SJCRH30 (cell line): Measurements from ENCODE around the gene ATP10A. TPM values are rescaled to one million over a fixed set of nuclear protein-coding genes. Genes with fewer than 3 reads are reported as not detected.
A peak's percentile ranks its signal among the peaks of the same experiment; 100 is the strongest.

Experiments used
- DNase-seq, 2 experiments: peaks; one replicate each; pipeline ENCODE4 v3.0.0-alpha.2; 2015 to 2020
- H3K27ac ChIP-seq: fragments of 250-450 bp; sonication (Bioruptor Pico); 2 replicates; pipeline ENCODE4 v1.5.1; 2020; ENCODE audit warnings: mild to moderate bottlenecking, moderate library complexity
- H3K27me3 ChIP-seq: fragments of 250-450 bp; sonication (Bioruptor Pico); 2 replicates; pipeline ENCODE4 v1.5.1; 2020; ENCODE audit warnings: mild to moderate bottlenecking, moderate library complexity
- H3K36me3 ChIP-seq: fragments of 250-450 bp; sonication (Bioruptor Pico); 2 replicates; pipeline ENCODE4 v1.5.1; 2020; ENCODE audit warnings: mild to moderate bottlenecking, moderate library complexity
- H3K4me1 ChIP-seq: fragments of 250-450 bp; sonication (Bioruptor Pico); 2 replicates; pipeline ENCODE4 v1.5.1; 2020; ENCODE audit warnings: mild to moderate bottlenecking, moderate library complexity
- H3K4me3 ChIP-seq: fragments of 250-450 bp; sonication (Bioruptor Pico); 2 replicates; pipeline ENCODE4 v1.5.1; 2020; ENCODE audit warnings: mild to moderate bottlenecking, moderate library complexity
- H3K9me3 ChIP-seq: fragments of 250-450 bp; sonication (Bioruptor Pico); replicated peaks from 2 replicates; pipeline ENCODE4 v1.5.1; 2020; ENCODE audit warnings: mild to moderate bottlenecking, moderate library complexity
- total RNA-seq: library from RNA; depleted of rRNA; stranded (reverse); fragments of >200 nt; shearing (Covaris generic); gene quantifications from 2 replicates; pipeline ENCODE4 v1.2.3, GENCODE V29; 2014

ATP10A gene
- total RNA-seq, 1 experiment from 2014 or later, result 1.5 TPM

DNA sequence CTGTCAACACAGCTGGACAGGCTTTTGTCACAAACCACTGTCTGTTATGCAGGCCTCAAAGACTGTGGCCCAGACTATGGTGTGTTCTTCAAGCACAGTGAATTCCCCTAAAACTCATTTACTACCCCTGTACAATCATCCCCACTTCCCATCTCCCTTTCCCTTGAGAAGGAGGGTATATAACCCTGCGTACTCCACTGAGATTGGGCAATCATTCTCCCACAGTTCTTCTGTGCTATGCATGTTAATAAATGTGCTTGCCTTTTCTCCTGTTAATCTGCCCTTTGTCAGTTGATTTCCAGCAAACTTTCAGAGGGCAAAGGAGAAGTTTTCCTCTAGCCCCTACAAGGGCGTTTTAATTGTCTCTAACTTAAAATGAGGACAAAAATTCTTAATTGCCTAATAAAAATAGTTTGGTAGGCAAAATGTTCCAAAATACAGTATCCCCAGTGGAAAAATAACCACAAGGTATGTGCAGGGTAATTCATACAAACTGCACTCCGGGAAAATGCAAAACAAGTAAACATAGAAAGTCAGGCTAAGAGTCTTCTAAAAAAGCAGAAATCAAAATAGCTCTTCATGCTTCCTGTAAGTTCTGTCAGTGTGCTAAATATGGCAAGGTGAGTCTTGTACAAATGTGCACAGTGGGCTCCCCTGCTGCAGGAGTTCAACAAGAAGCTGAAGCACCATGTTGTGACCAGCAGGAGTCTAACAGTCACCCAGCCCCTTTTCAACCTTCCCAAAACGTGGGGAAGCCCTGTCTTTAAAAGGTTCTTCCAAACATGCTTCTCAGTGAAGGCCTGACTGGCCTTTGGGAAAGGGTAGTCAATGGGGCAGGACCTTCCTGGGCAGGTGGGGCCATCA, 10.2 kb downstream of the ATP10A start:
- Histone ChIP-seq H3K4me3 (no peak overlapping the region), H3K27ac (no peak overlapping the region), H3K9me3 (no peaks in the 10 kb centered on the region), H3K27me3 (no peaks in the 10 kb centered on the region), H3K4me1 (no peaks in the 10 kb centered on the region; the same call in 1 of the 2 replicates), H3K36me3 (no peaks in the 10 kb centered on the region)
- DNase-seq, result no peak

DNA sequence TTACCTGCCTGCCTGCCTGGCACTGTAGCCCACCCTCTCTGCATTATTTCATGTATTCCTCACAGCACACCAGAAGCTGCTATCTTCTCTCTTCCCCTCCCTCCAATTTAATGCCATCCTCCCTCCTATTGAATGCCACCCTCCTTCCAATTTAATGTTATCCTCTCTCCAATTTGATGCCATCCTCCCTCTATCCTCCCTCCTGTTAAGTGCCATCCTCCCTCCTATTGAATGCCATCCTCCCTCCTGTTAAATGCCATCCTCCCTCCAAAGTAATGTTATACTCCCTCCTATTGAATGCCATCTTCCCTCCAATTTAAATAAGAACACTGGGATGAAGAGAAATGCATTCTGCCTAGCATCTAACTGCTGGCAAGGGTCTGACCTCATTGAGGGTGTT, 11.1 kb downstream of the ATP10A start:
- H3K27me3 ChIP-seq, result no peaks in the 10 kb centered on the region
- DNase-seq, result no peak
- H3K4me1 ChIP-seq, result no peaks in the 10 kb centered on the region; the same call in 1 of the 2 replicates
- no peak overlapping the region for H3K4me3 ChIP-seq
- no peak overlapping the region for H3K27ac ChIP-seq
- H3K36me3 ChIP-seq, result no peaks in the 10 kb centered on the region
- no peaks in the 10 kb centered on the region for H3K9me3 ChIP-seq

DNA sequence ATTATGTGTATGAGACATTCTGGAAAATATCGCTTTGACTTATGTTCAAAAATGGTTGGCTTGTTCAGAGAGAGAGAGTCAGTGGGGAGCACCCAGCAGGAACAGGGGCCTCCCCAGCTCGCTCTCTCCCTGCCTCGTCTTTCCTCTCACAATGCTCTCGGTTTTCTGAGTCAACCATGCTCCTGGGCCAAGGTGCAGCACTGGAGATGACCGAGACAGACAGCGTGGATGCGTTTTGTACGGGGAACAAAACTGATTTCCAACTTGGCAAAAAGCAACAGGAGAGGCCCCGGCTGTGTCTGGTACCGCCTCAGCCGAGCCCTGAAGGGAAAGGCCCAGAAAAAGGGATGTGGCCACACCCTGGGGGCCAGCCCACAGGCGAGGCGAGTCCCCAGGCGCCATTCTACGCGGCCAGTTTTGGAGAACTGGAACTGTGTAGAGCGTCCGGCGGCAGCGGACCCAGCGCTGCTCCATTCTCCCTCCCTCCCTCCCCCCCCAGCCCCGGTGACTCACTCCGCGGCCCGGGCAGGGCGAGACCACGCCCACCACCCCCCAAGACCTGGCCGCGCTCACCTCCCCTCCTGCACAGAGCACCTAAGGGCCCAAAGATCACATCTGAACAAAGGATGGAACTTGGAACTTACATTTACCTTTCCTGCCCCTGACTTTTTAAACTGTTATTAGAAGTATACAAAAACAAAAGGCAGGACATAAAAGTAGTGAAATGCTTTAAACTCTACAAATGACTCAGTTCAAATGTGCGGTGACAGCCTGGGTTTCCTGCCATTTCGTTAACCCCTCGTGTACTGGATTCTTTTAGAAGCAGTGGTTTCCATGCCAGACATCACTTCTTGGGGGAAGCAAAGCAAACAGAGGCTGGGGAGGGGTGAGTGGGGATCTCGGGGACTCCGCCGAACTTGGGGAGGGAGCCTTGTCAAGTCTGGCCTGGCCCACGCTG, 12.7 kb downstream of the ATP10A start:
- peak; percentile 58 to 61 for DNase-seq
- H3K27ac ChIP-seq, result peak overlapping the region; percentile 75

DNA sequence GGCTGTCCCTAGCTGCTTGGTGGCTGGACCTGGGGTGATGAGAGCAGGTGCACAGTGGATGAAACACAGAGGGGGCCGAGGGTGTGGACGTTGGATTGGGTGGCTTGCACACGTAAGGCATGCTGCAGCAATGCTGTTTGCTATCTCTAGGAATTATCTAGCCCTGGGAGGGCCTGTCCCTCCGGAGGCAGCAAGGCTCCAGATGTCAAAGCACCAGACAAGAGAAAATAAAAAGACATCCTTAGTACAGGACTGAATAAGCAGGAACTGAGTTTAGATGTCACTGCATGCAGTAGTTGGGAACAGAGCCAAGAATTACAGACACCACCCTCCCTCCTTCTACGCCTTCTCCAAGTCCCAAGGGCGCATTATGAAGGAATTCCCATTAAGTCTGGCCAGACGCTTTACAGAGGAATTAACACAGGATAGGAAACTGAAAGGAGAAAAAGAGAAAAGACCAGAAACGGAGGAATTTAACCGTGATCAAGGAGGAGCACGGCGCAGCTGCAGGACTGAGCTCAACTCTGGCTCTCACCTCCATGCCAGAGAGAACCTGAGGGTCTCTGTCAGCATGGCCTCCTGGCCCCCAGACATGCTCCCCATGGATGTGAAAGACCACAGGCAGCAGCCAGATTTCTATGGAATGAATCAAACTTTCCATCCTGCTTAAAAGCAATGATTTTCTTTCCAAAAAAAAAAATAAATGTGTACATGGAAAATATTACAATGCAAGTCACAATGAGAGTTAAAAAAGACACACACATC, 13.8 kb downstream of the ATP10A start:
- H3K9me3 ChIP-seq, result no peaks in the 10 kb centered on the region
- H3K4me3 ChIP-seq, result no peak overlapping the region; the same call in 1 of the 2 replicates
- no peaks in the 10 kb centered on the region; the same call in 1 of the 2 replicates for H3K4me1 ChIP-seq
- peak; percentile 18 to 47 for DNase-seq
- H3K36me3 ChIP-seq, result no peaks in the 10 kb centered on the region
- H3K27ac ChIP-seq, result peak overlapping the region; percentile 75; the same call in 1 of the 2 replicates
- H3K27me3 ChIP-seq, result no peaks in the 10 kb centered on the region

More for the DNA sequence above, 12.7 kb downstream of the ATP10A start:
- no peaks in the 10 kb centered on the region for H3K27me3 ChIP-seq
- H3K4me3 ChIP-seq, result peak overlapping the region; percentile 53
- H3K9me3 ChIP-seq, result no peaks in the 10 kb centered on the region
- H3K36me3 ChIP-seq, result no peaks in the 10 kb centered on the region
- H3K4me1 ChIP-seq, result no peaks in the 10 kb centered on the region; the same call in 1 of the 2 replicates

DNA sequence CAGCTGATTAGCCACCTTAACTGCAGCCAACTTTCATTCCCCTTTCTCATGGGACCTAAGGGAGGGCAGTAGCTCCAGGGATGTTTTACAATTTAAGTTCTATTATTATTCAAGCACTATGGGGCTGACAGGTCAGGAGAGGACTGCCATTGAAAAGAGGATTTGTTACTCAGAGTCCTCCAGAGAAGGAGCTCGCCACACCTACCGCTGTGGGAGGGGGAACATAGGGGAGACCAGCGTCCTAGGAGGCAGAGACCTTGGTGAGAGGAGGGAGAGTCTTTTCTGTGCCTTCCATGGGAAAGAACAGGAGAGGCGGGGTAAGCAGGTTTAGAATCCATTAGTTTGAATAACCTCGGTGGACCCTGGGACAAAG, 14.4 kb downstream of the ATP10A start:
- no peaks in the 10 kb centered on the region for H3K9me3 ChIP-seq
- no peaks in the 10 kb centered on the region; the same call in 1 of the 2 replicates for H3K4me1 ChIP-seq
- no peak for DNase-seq
- H3K27me3 ChIP-seq, result no peaks in the 10 kb centered on the region
- no peaks in the 10 kb centered on the region for H3K36me3 ChIP-seq
- H3K27ac ChIP-seq, result no peak overlapping the region
- no peak overlapping the region for H3K4me3 ChIP-seq

DNA sequence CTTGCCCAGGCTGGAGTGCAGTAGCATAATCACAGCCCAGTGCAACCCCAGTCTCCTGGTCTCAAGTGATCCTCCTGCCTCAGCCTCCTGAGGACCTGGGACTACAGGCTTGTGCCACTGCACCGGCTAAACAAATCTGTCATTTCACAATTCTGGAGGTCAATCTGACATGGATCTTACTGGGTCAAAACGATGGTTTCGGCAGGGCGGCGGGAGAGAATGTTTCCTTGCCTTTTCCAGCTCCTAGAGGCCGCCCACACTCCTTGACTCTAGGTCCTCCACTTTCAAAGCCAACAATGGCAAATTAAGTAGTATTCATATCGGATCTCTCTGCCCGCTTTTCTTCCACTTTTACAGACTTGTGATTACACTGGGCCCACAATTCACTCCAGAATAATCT, 14.8 kb downstream of the ATP10A start:
- no peak overlapping the region for H3K4me3 ChIP-seq
- H3K27ac ChIP-seq, result no peak overlapping the region
- no peaks in the 10 kb centered on the region for H3K9me3 ChIP-seq
- no peaks in the 10 kb centered on the region for H3K27me3 ChIP-seq
- no peaks in the 10 kb centered on the region for H3K36me3 ChIP-seq
- H3K4me1 ChIP-seq, result no peaks in the 10 kb centered on the region; the same call in 1 of the 2 replicates
- DNase-seq, result no peak

DNA sequence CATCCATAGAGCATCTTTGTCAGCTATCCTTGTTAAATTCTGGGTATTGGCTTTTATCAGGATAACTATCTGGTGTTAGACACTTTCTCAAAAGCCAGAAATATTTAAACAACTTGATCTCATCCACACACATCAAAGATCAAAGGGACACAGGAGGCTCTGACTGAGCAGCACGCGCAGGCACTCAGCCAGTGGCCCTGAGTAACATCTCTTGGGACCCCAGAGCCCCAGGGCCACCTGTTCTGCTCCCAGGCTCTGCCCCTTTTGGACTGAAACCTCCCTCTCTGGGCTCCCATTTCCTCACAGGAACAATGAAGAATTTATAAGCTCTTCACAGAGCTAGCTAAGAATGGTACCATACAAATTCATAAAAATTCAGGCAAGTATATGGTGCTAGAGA, 16.1 kb downstream of the ATP10A start:
- DNase-seq, result peak; percentile 35 to 57
- H3K4me1 ChIP-seq, result no peaks in the 10 kb centered on the region; the same call in 1 of the 2 replicates
- no peaks in the 10 kb centered on the region for H3K27me3 ChIP-seq
- H3K9me3 ChIP-seq, result no peaks in the 10 kb centered on the region
- no peaks in the 10 kb centered on the region for H3K36me3 ChIP-seq
- no peak overlapping the region for H3K27ac ChIP-seq
- H3K4me3 ChIP-seq, result no peak overlapping the region

DNA sequence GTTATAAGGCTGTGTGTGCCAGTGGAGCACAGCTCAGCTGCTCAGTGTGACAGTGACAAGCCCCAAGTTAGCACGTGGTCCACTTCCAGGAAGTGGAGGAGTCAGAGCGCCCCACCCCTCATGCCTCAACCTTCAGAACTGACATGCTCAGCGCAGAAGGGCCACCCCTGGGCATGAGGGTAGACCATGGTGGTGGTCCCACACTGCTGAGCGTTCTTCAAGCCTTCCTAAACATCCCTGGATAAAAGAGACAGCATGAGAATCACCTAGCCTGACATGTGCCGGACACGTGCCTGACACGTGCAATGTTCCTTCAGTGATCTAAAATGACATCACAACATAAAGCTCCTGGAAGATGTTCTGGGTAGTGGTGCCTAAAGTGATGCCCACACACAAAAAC, 16.8 kb downstream of the ATP10A start:
- no peaks in the 10 kb centered on the region for H3K9me3 ChIP-seq
- no peaks in the 10 kb centered on the region; the same call in 1 of the 2 replicates for H3K4me1 ChIP-seq
- no peak for DNase-seq
- H3K4me3 ChIP-seq, result no peak overlapping the region
- H3K27me3 ChIP-seq, result no peaks in the 10 kb centered on the region
- H3K36me3 ChIP-seq, result no peaks in the 10 kb centered on the region
- H3K27ac ChIP-seq, result no peak overlapping the region

DNA sequence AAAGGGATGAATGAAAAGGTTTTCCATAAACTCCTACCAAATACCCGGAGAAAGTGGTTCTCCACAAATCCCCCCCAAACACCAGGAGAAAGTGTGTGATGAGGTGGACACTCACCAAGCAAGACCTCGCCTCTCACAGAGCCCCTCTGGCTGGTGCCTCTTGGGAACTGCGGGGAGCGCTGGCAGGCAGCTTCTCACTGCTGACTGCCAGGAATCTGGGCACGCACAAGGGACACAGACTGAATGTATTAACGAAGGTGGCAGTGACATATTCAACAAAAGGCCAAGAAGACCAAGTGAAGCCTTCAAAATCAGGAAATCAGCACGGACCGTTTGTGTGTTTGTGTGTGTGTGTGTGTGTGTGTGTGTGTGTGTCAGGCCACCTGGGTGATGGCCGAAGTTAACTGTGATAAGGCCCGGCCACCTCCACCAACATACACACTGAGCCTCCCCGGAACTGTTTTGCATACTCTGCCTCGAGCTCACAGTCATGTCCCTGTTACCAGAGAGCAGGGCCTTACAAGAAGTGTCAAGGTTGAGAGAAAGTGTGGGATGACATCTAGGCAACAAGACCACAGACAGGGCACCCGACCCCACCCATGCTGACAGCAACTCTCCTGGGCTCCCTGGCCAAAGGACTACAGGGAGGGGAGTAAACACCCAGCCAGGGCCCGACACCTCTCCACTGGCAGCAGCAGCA, 18.0 kb downstream of the ATP10A start:
- Histone ChIP-seq H3K4me3 (no peak overlapping the region), H3K9me3 (no peaks in the 10 kb centered on the region), H3K36me3 (no peaks in the 10 kb centered on the region), H3K27me3 (no peaks in the 10 kb centered on the region), H3K4me1 (no peaks in the 10 kb centered on the region; the same call in 1 of the 2 replicates), H3K27ac (no peak overlapping the region)
- DNase-seq, result no peak

DNA sequence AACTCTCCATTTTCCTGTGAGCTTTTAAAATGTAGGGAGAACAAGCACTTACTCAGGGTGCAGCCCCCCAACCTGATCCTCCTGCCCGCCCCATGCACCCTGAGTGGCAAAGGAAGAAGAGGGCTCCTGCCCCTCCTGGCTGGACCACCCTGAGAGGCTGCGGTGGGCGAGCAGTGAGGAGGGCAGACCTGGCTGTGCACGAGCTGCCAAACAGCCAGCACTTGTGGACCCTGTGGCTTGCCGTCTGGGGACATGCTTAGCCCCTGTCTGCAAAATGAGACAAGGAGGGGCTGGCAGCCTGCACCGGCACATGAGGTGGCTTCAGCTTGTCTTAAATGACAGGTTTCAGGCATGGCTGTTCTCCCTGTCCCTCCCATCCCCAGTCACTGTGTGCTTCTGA, 18.6 kb downstream of the ATP10A start:
- Histone ChIP-seq H3K36me3 (no peaks in the 10 kb centered on the region), H3K4me1 (no peaks in the 10 kb centered on the region; the same call in 1 of the 2 replicates), H3K9me3 (no peaks in the 10 kb centered on the region), H3K27ac (no peak overlapping the region), H3K4me3 (no peak overlapping the region), H3K27me3 (no peaks in the 10 kb centered on the region)
- no peak for DNase-seq

DNA sequence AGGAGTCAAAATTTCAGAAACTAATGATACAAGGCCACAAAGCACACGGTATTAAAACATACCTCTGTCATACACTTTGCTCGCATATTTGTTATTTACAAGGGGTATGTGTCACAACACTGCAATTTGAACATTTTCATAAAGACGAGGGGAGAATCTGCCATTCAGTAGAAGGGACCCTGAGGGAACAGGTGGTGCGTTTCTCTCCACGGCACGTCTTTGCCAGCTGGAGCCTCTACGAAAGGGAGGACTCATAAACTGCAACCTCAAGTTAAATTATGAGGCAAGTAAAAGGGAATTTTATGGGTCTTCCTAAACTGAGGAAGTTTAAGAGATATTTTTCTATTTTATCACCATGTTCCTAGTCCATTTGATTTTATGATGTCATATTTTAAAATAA, 19.1 kb downstream of the ATP10A start:
- Histone ChIP-seq H3K4me1 (no peaks in the 10 kb centered on the region; the same call in 1 of the 2 replicates), H3K27ac (no peak overlapping the region), H3K4me3 (no peak overlapping the region), H3K9me3 (no peaks in the 10 kb centered on the region), H3K36me3 (no peaks in the 10 kb centered on the region), H3K27me3 (no peaks in the 10 kb centered on the region)
- no peak for DNase-seq

DNA sequence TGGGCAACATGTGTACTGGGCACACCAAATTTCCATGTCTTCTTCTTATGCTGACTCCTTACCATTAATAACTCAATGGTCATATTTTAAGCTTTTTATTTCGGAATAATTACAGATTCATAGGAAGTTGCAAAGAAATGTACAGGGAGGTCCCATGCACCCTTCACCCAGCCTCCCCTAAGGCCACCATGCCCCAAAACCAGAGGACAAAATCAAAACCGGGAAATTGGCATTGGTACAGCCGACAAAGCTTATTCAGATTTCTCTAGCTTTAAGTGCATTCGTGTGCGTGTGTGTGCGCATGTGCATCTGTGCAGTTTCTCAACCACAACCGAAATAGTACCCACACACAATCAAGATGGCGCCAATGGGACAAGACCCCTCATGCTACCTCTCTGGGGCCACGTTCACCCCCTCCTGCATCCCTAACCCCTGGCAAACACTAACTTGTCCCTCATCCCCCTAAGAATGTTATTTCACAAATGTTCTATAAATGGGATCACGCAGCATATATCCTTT, 23.4 kb downstream of the ATP10A start:
- no peaks in the 10 kb centered on the region for H3K4me1 ChIP-seq
- H3K27me3 ChIP-seq, result no peaks in the 10 kb centered on the region
- no peak for DNase-seq

DNA sequence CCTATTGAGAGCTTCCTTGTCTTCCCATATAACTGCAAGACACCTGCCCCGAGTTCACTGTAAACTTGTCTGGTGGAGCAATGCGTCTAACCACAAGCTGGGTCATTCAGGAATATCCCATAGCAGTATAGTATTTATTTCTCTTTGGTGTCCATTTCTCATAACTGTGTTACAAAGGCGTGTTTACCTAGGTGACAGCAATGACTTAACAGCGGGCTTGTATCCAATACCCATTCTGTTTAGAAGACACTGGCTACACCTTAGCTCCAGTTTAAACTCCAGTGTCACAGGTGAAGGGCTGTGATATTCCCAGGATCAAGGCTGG, 24.3 kb downstream of the ATP10A start:
- no peak overlapping the region for H3K27ac ChIP-seq
- no peaks in the 10 kb centered on the region for H3K27me3 ChIP-seq
- no peak for DNase-seq
- H3K4me1 ChIP-seq, result no peaks in the 10 kb centered on the region
- H3K4me3 ChIP-seq, result no peak overlapping the region
- no peaks in the 10 kb centered on the region for H3K9me3 ChIP-seq
- H3K36me3 ChIP-seq, result no peaks in the 10 kb centered on the region

More for the DNA sequence above, 23.4 kb downstream of the ATP10A start:
- Histone ChIP-seq H3K36me3 (no peaks in the 10 kb centered on the region), H3K9me3 (no peaks in the 10 kb centered on the region), H3K27ac (no peak overlapping the region), H3K4me3 (no peak overlapping the region)
